ENCODE results near the gene COX7A2L.

DNA sequence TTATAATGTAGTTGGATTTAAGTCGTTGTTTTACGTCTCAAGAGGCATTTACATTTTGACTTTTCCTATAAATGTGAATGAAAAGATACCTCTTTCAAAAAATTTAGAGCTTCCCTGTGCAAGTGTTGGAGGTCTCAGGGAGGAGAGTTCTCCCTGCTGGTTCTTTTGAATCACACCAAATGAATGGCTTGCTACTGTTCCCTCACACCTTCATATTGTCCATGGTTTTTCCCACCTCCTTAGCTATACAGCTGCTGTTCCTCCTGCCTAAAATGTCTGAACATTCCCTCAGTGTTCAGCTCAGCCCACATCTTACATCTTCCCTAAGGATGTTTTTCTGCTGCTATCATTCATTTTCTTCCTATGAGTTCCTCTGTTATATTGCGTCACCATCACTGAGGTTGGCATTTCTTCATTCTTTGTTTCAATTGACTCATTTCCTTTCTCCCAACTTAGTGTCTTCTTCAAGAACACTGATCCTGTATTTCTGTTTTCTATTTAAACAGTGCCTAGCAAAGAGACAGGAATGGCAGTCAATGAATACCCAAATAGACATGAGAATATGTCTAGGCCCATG is 46.0 kb downstream of the COX7A2L start:
- TF ChIP-seq, protein P1, sequence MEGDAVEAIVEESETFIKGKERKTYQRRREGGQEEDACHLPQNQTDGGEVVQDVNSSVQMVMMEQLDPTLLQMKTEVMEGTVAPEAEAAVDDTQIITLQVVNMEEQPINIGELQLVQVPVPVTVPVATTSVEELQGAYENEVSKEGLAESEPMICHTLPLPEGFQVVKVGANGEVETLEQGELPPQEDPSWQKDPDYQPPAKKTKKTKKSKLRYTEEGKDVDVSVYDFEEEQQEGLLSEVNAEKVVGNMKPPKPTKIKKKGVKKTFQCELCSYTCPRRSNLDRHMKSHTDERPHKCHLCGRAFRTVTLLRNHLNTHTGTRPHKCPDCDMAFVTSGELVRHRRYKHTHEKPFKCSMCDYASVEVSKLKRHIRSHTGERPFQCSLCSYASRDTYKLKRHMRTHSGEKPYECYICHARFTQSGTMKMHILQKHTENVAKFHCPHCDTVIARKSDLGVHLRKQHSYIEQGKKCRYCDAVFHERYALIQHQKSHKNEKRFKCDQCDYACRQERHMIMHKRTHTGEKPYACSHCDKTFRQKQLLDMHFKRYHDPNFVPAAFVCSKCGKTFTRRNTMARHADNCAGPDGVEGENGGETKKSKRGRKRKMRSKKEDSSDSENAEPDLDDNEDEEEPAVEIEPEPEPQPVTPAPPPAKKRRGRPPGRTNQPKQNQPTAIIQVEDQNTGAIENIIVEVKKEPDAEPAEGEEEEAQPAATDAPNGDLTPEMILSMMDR (IDR thresholded peaks at IDR 0.05) = no peak
- no peak for TF ChIP-seq ZFX (IDR thresholded peaks at IDR 0.05; ENCODE audit: borderline replicate concordance)
